H1 (cell line): ENCODE results near the gene SLC28A1. TPM values are rescaled to one million over a fixed set of nuclear protein-coding genes. Genes with fewer than 3 reads are reported as not detected.

Experiments
- CEBPB ChIP-seq: IDR thresholded peaks from 2 replicates; pipeline ENCODE4 v1.6.1; 2012; ENCODE audit warnings: low read depth, low read length
- GTF2F1 ChIP-seq: IDR thresholded peaks from 2 replicates; pipeline ENCODE4 v1.6.1; 2012; ENCODE audit warnings: low read depth, low read length, improper control_type of control experiment, borderline replicate concordance
- HDAC6 ChIP-seq: IDR thresholded peaks from one replicate; pipeline ENCODE4 v1.7.1; 2012; ENCODE audit warnings: low read depth, mild to moderate bottlenecking, inconsistent platforms, low read length, moderate library complexity
- TCF12 ChIP-seq: IDR thresholded peaks from 2 replicates; pipeline ENCODE4 v1.6.1; 2011; ENCODE audit warnings: low read depth, mild to moderate bottlenecking, low read length
- polyA plus RNA-seq, 7 experiments: library from polyadenylated mRNA; depleted of rRNA in 3 of 7; stranded (reverse) in 5 of 7; unstranded in 2 of 7; fragments of >200 nt in 5 of 7; fragments of 200-250 nt in 2 of 7; gene quantifications; 1 replicate in 5 of 7; 2 replicates in 1 of 7; 4 replicates in 1 of 7; pipeline versions ENCODE4 v1.2.1 to v1.2.3, GENCODE V29; 2011 to 2013; ENCODE audit warnings: missing spikeins in 2 of 7, mixed read lengths in 2 of 7
- total RNA-seq: library from RNA; stranded (reverse); fragmentation: NEBNext Ultra II Directional; extraction: Animal tissue kit (Norgen Biotek cat#: 25700); gene quantifications from 2 replicates; pipeline ENCODE4 v1.2.1, GENCODE V29; 2021

SLC28A1 gene
- total and polyA plus RNA-seq, 2 of the 8 experiments (the other 6 are each of a cell fraction or from before 2014, with no cell fraction given) = 0.09 TPM; not detected in 1

DNA sequence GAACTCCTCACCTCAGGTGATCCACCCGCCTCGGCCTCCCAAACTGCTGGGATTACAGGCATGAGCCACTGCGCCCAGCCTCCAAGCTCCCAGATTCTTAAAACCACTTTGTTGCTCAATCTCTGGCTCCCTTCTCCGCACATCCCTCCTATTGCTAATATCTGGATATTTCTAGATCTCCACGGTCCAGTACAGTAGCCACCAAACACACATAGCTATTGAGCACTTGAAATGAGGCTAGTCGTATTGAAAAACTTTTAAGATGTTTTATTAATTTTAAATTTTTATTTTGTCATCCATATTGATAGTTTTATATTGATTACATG, 44.3 kb downstream of the SLC28A1 start (continued):
- no peak for TF ChIP-seq TCF12
- no peak for TF ChIP-seq HDAC6
- no peak for TF ChIP-seq CEBPB
- TF ChIP-seq GTF2F1 = no peak
